ENCODE data around the gene FAHD1.

The FAHD1 gene

DNA sequence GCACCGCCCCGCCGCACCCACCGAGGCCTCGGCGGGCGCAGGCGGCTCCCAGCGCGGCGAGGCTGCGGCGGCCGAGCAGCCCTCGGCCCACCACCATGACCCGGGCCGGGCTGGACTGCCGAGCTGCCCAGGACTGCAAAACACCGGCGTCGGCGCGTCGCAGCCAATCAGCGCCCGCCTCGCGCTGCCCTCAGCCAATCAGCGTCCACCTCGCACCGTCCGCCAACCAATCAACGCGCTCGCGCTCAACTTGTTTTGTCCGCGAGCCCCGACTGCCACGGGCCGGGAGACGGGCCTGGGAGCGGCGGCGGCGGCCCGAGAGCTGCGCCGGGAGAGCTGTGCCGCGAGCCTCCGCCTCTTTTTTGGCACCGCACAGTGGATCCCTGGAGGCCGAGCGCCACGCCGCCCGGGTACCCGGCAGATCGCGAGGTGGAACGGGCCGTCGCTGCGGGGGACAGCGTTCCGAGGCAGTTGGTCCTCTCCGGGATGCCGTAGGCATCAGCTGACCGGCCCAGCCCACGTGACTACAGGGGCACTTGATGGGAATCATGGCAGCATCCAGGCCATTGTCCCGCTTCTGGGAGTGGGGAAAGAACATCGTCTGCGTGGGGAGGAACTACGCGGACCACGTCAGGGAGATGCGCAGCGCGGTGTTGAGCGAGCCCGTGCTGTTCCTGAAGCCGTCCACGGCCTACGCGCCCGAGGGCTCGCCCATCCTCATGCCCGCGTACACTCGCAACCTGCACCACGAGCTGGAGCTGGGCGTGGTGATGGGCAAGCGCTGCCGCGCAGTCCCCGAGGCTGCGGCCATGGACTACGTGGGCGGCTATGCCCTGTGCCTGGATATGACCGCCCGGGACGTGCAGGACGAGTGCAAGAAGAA lies at the start of gene FAHD1, which contains the start of gene HAGH:
TSS of gene FAHD1 (plus strand) at position 516 of the 883 bp plus-strand sequence. CDS start at position 549, 33 bp downstream.
TSS of gene HAGH (minus strand) at position 135 of the 883 bp plus-strand sequence. CDS start at position 97, 38 bp downstream.
- peak; percentile 88 to 94 for DNase-seq

DNA sequence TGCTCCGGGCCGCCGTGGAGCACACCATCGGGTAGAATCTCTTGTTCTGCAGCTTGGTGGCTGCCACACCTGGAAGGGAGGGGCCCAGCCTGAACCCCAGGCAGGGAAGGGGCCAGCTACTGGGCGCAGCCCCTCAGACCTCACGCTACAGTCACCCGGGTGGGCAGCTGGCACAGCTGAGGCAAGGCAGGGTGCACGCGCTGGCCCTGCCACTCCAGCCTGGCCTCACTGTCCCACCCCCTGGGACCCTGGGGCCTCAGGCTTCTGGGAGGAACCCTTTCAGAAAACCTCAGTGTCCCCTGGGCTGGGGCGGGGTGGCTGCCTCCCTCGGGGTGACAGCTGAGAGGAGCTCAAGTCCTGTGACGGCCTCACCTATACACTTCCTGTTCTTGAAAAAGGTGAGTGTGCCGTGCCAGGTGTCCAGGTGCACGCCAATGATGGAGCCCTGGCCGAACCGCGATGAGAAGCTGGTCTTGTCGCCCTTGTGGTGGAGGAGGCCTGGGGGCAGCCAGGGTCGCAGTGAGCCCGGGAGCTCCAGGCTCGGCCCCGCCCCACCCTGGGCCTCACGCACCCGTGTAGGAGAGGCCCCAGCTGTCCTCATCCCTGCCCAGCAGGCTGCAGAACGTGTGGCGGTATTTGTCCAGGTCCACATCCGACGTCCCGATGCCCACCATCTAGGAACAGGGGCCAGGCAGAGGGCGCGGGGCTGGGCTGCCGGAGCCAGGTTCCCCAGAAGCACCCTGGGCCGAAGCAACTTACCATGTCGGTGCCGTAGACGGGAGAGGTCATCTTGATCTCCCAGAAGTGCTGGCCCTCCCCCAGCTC lies 49.4 kb upstream of the FAHD1 start:
- no peak for DNase-seq

DNA sequence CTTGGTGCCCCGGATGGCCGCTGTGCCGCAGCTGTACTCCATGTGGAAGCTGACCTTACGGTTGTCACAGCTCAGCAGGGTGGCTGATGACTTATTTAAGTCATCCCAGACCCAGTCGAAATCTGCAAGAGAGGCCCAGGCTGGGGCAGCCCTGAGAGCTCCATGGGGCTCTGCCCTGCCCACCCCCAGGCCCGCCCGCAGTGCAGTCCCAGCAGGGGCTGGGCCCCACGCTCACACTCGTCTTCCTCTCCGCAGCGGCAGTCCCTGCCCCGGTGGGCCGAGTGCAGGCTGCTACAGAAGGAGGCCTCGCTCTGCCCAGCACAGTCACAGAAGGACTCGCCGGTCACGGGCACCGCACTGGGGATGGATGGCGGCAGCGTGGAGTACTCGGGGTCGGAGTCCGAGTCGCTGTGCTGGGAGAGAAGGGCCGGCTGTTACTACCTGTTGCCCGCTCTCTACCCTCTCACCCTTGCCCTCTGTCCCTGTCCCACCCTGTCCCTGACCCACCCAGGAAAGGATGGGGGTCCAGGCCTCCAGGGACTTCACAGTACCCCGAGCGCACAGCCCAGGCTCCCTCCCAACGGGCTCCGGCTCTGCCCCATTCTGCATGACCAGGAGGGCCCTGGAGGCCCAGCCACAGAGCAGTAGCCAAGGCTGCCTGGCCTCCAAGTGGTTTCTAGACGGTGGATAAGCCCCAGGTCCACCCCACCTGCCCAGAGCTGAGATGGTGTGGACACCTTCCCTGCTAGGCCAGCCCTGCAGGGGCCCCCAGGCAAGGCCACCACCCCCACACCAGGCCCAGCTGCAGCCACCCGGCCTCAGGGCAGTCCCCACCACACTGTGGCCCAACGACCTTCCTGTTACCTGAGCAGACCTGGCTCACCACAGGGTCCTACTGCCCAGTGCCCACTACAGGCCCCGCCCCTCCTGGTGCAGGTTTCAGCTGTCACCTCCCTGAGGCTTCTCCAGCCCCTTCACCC lies 48.5 kb upstream of the FAHD1 start:
- DNase-seq = no peak

DNA sequence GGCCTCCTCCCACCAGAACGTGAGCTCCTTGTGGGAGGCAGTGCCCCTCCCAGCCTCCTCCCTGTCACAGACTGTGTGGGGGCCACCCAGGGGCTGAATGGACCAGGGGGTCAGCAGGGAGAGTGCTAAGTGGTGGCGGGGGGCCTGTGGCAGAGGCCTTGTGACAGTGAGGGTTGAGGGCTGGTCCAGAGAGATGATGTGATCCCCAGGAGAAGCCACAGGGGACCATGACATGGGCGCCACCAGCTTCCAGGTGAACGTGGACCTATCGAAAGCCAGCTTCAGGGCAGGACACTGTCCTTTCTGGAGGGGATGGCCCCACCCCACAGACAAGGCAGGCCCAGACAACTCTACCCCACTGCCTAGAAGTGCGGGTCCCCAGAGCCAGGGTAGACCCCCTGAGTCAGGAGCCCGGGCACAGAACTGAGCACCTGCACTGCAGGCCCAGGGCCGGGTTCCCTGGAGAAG lies 47.7 kb upstream of the FAHD1 start:
- no peak for DNase-seq

DNA sequence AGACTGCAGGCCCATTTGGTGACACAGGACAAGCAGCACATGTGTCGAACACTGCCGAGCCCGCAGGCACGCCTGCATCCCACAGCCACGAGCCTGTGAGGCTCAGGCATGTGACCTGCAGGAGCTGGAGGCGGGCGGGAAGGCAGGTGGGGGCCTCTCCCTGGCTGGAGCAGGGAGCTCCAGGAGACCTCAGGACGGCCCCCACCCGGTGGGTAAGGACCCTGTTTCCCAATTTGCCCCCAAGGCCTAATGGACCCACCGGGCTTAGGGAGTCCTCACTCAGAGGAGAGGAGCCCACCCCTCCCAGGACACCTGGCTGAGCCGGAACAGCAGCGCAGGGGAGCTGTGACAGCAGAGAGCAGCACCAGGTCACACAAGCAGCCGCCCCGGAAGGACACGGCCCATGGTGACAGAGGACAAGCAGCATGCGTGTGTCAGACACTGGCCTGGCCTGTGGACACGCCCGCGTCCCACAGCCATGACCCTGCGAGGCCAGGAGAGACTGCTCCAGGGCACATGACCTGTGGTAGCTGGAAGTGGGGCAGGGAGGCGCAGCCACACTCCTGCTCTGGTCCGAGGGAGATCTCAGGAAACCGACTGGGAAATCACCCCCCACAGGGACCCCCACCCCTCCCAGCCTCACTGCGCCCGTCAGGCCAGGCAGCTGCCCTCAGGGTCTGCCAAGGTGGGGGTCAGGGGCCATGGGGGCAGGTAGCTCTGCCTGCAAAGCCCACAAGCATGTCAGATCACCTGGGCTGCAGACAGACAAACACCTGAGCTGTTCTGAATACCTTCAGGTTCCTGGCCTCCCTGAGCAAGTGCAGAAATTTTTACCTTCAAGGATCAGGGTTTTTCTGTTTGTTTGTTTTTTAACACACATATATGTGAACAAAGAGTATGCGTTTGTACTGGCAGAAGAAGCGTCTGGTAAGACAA lies 47.0 kb upstream of the FAHD1 start:
- DNase-seq = no peak

DNA sequence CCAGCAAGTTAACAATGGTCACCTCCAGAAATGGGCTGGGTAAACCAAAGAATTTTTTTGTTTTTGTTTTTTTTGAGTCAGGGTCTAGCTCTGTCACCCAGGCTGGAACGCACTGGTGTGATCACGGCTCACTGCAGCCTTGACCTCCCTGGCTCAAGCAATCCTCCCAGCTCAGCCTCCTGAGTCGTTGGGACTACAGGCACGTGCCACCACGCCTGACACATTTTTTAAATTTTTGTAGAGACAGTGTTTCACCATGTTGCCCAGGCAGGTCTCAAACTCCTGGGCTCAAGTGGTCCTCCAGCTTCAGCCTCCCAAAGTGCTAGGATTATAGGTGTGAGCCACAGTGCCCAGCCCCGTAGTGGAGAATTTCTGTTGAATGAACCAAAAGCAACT lies 46.3 kb upstream of the FAHD1 start:
- DNase-seq = no peak

DNA sequence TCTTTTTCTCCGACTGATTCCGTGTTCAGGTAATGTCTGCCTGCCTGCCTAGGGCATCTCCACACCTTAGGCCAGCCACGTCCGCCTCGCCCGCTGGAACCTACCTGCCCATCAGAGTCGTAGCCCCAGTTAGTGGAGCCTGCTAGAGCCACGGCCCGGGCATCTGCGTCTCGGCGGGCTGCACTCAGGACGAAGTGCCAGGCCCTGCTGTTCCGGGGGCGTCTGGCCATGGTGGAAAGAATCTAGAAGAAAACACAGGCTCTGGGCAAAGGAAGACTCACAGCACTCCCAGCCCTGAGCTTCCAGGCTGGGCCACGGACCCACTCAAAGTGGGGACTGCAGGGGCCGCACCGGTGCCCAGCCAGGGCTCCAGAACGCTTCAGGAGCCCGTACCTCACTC lies 45.8 kb upstream of the FAHD1 start:
- DNase-seq = no peak

DNA sequence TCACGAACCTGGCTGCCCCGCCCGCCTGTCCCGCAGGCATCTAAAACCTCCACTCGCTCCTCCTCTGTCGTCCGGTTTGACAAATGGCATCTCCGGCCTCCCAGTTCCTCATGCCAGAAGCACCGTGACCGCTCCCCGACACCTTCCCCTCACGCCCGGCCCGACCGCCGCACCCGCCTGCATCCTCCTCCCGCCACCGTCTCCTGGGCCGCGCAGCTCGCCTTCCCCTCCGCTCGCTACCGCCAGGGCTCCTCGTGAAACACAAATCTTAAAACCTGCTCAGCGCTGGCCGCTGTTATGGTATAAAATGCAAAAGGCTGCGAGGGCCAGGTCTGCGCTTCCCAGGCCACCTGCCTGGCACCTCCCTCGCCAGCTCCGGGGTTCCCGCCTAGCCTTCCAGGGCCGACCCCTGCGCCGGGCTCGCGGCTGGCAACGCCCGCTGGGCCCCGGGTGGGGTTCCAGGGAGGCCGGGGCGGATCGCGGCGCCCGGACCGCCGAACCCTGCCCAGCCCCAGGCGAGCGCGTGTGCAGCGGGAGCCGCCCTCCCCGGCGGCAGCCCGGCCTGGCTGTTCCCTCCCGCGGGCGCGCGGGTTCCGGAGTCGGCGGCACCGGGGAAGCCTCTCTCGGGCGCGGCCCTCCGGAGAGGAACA lies 45.1 kb upstream of the FAHD1 start:
- peak in 1 of 2 donors; percentile 31 for DNase-seq

DNA sequence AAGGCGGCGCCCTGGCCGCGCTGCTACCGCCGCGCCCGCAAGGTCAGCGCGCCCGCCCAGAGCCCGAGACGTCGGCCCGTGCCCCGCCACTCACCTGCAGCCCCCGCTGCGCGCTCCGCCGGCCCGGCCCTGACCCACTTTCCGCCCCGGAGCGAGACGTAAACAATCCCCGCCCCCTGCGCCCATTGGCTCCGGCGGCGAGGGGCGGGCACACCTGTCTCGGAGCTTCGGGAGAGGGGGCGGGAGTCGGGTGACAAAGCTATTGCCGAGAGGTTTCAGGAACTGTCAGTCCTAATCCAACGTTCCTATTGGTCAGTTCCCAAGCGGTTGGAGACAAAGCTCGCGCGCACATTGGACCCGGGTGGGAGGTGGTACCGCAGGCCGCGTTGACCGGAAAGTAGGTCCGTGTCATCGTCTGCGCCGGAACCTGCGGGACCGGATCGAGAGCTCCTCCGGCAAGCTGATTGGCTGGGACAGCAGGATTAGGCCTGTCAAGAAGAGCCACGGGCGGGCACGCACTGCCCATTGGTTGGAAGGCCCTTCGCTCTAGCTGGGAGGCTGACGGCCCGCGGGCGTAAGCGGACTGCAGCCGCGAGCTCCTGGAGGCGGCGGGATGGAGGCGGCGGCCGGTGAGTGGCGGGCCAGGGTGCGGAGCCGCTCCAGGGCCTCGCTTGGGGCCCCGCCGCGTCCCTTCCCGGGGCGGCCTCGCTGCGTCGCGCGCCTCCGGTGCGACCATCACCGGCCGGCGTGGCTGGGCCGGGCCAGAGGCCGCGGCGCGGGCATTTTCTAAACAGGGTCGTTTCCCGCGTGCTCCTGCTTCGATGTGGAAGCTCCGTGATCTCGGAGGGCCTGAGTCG lies 44.4 kb upstream of the FAHD1 start, which contains the start of the genes NUBP2 and SPSB3:
TSS of gene NUBP2 (plus strand) at position 553 of the 857 bp plus-strand sequence. CDS start at position 614, 61 bp downstream.
TSS of gene SPSB3 (minus strand) at position 164 of the 857 bp plus-strand sequence. CDS start 1,088 bp downstream, outside the sequence.
- peak; percentile 100 for DNase-seq

DNA sequence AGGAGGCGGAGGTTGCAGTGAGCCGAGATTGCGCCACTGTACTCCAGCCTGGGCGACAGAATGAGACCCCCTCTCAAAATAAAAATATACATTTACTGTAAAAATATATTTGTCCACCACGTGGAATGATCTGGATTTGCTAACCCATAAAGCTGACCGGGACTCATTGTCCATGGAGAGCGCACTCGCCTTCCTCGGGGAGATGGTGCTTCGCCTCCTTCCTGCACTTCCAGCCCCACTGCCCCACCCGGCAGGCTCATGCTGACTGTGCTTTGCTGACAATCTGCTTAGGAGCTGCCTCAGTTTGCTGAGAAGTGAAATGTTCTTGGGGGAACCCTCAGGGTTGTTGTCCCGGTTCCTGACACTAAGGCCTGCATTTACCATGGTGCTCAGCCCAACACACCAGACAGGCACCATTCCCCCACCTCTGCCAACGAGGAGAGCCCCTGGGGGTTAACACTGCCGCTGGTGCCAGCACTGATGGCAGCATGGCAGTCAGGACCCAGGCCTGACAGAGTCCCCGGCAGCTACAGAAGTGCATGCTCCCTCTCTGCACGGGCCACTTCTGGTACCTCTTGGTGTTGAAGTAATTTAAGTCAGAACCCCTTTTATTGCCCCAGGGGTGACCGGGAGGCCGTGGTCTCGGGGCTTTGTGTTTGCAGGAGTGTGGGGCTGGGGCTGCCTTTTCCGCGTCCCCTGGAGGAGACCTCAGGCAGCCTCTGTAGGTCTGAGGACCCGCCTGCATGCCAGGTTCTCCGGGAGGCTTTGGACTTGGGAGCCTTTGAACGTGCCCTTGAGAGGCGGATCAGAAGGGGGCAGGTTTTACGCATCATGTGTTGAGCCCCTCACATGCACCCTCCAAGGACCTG lies 41.8 kb upstream of the FAHD1 start:
- DNase-seq = no peak

DNA sequence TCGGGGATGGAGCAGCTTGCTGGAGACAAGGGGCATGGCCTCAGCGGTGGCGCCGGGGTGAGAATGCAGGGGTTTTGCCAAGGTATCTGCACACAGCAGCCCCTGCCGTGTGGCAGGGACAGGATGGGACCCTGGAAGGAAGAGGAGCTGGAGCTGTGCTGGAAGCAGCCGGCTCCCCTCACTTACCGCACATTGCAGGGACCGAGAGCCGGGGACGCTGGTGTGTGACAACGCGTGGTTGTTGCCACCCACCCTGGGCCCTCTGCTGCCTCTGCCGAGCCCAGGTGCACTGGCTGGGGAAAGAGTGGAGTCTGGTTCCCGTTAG lies 41.2 kb upstream of the FAHD1 start:
- no peak for DNase-seq

DNA sequence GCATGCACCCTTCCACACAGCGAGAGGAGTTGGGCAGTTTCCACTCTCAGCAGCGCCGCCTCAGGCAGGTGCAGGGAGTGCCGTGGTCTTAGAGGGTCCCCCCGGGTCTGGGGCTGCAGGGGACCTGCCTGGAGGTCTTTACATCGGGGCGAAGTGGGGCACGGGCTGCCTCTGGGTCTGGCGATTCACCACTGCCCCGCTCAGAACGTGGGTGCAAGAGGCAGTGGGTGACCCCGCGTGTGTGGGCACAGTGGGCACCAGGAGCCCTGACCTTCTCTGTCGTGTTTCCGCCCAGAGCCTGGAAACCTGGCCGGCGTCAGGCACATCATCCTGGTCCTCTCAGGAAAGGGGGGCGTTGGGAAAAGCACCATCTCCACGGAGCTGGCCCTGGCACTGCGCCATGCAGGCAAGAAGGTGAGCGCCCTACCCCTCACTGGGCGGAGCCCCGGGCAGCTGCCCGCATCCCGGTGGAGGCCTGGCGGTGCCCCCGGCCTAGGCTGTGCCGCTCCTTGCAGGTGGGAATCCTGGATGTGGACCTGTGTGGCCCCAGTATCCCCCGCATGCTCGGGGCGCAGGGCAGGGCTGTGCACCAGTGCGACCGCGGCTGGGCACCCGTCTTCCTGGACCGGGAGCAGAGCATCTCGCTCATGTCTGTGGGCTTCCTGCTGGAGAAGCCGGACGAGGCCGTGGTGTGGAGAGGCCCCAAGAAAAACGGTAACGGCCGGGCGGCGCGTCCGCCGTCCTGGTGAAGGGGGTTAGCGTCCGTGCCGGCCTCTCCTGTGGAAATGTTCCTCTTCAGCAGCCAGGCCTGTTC lies 40.6 kb upstream of the FAHD1 start:
- DNase-seq = no peak

DNA sequence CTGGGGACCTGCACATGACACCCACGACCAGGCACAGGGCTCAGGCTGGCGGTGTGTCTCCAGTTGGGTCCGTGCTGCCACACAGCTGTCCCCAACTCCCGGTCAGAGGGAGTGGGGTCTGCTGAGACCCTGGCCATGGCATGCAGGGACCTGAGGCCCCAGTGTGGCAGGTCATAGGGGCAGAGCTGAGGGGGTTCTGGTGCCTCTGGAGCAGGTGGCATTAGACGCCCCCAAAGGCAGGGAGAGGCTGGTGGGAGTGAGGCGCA lies 40.0 kb upstream of the FAHD1 start:
- no peak for DNase-seq

DNA sequence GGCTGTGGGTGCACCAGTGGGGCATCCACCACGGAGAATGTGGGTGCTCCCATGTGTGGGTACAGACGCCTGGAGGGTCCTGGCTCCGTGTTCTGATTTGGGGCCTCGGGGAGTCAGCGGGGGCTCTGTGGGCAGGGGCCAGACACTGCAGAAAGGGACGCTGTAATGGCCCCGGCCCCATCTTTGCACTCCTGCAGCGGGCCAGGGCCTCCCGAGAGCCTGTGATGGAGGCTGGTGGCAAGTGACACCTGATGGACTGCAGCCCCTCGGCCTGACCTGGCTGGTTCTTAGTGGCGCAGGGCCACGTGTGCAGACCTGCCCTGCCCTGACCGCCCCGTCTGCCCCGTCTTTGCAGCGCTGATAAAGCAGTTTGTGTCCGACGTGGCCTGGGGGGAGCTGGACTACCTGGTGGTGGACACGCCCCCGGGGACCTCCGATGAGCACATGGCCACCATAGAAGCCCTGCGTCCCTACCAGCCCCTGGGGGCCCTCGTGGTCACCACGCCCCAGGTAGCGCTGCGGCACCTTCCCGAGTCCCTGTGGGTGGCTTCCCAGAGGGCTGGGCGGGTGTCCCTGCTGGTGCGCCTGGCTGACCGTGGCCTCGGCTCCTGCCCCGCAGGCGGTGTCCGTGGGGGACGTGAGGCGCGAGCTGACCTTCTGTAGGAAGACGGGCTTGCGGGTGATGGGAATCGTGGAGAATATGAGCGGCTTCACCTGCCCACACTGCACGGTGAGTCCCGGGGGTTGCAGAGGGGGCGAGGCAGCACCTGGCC lies 39.5 kb upstream of the FAHD1 start:
- no peak for DNase-seq

DNA sequence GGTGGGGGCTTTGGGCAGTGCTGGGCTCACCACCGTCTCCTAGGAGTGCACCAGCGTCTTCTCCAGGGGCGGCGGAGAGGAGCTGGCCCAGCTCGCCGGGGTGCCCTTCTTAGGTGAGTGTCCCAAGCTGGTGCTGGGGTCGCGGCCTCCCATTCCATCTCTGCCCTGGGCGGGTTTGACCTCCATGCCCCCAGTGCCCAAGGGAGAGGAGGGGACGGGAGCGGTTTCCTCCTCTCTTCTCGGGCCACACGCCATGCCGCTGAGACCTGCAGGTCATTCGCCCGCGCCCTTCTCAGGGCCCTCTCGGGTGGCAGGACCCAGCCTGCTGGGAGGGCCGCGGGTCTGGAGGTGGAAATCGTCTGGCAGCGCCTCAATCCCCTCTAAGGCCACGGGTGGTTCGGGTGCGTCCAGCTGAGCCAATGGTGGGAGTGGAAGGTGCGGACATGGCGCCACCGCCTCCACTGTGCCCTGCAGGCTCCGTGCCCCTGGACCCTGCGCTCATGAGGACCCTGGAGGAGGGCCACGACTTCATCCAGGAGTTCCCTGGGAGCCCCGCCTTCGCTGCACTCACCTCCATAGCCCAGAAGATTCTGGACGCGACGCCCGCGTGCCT lies 38.8 kb upstream of the FAHD1 start:
- DNase-seq = no peak

DNA sequence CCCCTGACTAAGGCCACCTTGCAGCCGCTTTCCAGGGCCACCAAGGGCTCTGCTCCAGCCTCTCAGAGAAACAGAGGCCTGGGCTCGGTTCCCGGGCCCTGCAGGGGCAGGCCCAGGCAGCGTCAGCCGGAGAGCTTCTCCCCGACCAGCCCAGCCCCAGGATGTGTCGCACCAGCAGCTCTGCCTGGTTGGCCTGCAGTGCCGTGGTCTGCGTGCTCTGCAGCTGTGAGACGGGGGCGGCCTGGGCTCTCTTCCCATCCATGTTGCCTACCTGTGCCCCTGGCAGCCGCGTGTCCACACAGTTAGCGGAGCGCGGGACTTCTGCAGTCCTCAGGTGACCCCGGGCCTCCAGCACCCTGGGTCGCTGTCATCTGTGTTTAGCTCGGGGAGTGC lies 38.3 kb upstream of the FAHD1 start:
- DNase-seq = no peak

DNA sequence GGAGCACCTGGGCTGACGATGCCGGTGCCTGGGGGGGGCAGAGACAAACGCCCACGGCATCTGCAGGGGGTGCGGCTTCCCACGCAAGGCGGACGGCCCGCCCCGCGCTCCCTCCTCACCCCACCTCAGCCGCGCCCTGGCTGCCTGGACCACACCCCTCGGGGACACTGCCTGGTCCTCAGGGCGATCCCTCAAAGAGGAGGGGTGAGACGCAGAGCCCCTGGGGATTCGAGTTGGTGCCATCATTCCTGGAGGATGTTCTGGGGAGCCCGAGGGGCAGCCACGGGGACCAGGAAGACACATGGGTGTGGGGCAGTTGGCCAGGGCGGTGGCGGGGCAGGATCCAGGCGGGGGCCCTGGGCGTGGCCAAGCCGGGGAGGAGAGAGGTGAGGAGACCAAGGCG lies 37.4 kb upstream of the FAHD1 start:
- no peak for DNase-seq
